Sigmoid colon (tissue), 7 donors: ENCODE data around the gene MKNK1. TPM values are rescaled to one million over a fixed set of nuclear protein-coding genes. Genes with fewer than 3 reads are reported as not detected.

ENCODE experiments used
- DNase-seq: peaks from one replicate; pipeline ENCODE4 v3.0.0-alpha.2; 2019
- H3K27ac ChIP-seq, 4 donors: fragments of 200-600 bp; sonication (generic); one replicate each; pipeline ENCODE4 v1.5.1; 2016 to 2019; ENCODE audit warnings: mild to moderate bottlenecking in 1 of 4
- H3K27me3 ChIP-seq, 3 donors: fragments of 200-600 bp; sonication (generic); one replicate each; pipeline ENCODE4 v1.5.1; 2019; ENCODE audit warnings: mild to moderate bottlenecking in 1 of 3
- H3K36me3 ChIP-seq, 4 donors: fragments of 200-600 bp; sonication (generic); one replicate each; pipeline ENCODE4 v1.5.1; 2016 to 2019
- H3K4me1 ChIP-seq, 4 donors: fragments of 200-600 bp; sonication (generic); one replicate each; pipeline ENCODE4 v1.5.1; 2017 to 2019
- H3K4me3 ChIP-seq, 4 donors: fragments of 200-600 bp; sonication (generic); one replicate each; pipeline ENCODE4 v1.5.1; 2017 to 2019; ENCODE audit warnings: mild to moderate bottlenecking in 2 of 4, moderate library complexity in 1 of 4
- H3K9me3 ChIP-seq, 4 donors: fragments of 200-600 bp in 3 of 4; sonication (generic) in 3 of 4; one replicate each; pipeline versions ENCODE4 v1.5.1 to v1.6.1; 2013 to 2019
- CTCF ChIP-seq, 4 experiments: fragments of 450-650 bp in 3 of 4; fragments of 200-600 bp in 1 of 4; IDR thresholded peaks; one replicate each; pipeline ENCODE4 v1.5.1; 2016 to 2019; ENCODE audit warnings: antibody characterized with exemption in 4 of 4, mild to moderate bottlenecking in 3 of 4, moderate library complexity in 2 of 4
- EP300 ChIP-seq, 4 donors: sonication (generic); formaldehyde crosslinking; IDR thresholded peaks; one replicate each; pipeline ENCODE4 v1.6.1; 2017; ENCODE audit warnings: antibody characterized with exemption in 4 of 4
- POLR2A ChIP-seq, 2 donors: fragments of 450-650 bp; IDR thresholded peaks; one replicate each; pipeline ENCODE4 v1.6.1; 2016; ENCODE audit warnings: antibody characterized with exemption in 2 of 2, mild to moderate bottlenecking in 2 of 2, moderate library complexity in 2 of 2
- POLR2AphosphoS5 ChIP-seq, 4 donors: sonication (generic); formaldehyde crosslinking; IDR thresholded peaks; one replicate each; pipeline ENCODE4 v1.6.1; 2017; ENCODE audit warnings: antibody characterized with exemption in 4 of 4
- WGBS, 2 donors: extraction: QIAGEN DNeasy Blood & Tissue Kit; methylation state at CpG; one replicate each; pipeline ENCODE4 v1.1.7; 2013; 5-methylcytosine and 5-hydroxymethylcytosine counted together
- intact Hi-C: fragments of 100-400 bp; cut with DNase I; formaldehyde crosslinking; loops from one replicate; pipeline ENCODE4 v1.15.1; 2023
- polyA plus RNA-seq, 3 donors: library from polyadenylated mRNA; stranded (reverse); fragments of 200-250 nt; gene quantifications; one replicate each; pipeline ENCODE4 v1.2.3, GENCODE V29; 2013
- total RNA-seq, 4 donors: library from RNA; depleted of rRNA; stranded (reverse); fragments of >200 nt; gene quantifications; one replicate each; pipeline ENCODE4 v1.1.0, GENCODE V29; 2016
- donor health status: healthy with polysubstance abuse.
- donor health status: Bipolar disorder and iron deficiency.
- donor health status: healthy.

The MKNK1 gene
- total and polyA plus RNA-seq, 7 donors: 15.0 to 54.3 (median 32.1) TPM

- H3K36me3 ChIP-seq: peaks cover 0 to 48% (median 13%) of the 10 kb centered on the region in 4 donors
- no peaks in the 10 kb centered on the region for H3K9me3 ChIP-seq
- intact Hi-C loops: no loop called here
- TF ChIP-seq POLR2AphosphoS5 (IDR thresholded peaks at IDR 0.05) (no peak), EP300 (IDR thresholded peaks at IDR 0.05) (no peak), CTCF (IDR thresholded peaks at IDR 0.05) (no peak), POLR2A (IDR thresholded peaks at IDR 0.05) (no peak)
- WGBS, 2 donors: 48 to 69% methylated on average over 2 of the region's 2 CpGs
- H3K27me3 ChIP-seq: no peaks in the 10 kb centered on the region
- peaks cover 0 to 25% (median 18%) of the 10 kb centered on the region in 4 donors for H3K4me1 ChIP-seq
- no peak for DNase-seq
- H3K27ac ChIP-seq: peak overlapping the region; percentile 15 to 67 (median 62)
- H3K4me3 ChIP-seq: no peak overlapping the region
Observed at GRCh38 chr1:46637444-46638083, 33.5 kb upstream of the MKNK1 start.

DNA sequence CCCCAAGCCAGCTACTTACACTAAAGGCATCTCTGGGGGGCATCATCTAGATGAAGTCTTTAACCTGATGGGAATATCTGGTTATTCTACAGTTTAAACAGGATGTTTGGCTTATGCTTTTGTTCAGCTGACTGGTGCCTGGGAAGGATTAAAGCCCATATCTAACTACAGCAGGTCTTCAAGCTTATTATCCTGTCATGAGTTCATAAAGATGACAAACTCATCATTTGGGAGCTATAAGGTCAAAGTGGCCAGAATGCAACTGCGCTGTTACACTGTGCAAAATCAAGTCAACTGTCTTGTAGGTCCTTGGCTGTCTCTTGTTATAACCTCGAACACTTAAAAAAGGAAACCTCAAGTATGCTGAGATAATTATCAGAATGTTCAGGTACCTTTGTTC lies 31.1 kb upstream of the MKNK1 start:
- Histone ChIP-seq H3K4me3 (no peak overlapping the region), H3K27me3 (no peaks in the 10 kb centered on the region), H3K27ac (no peak overlapping the region), H3K9me3 (no peaks in the 10 kb centered on the region), H3K4me1 (peaks cover 0 to 20% (median 13%) of the 10 kb centered on the region in 4 donors), H3K36me3 (peaks cover 0 to 58% (median 16%) of the 10 kb centered on the region in 4 donors)
- no peak for DNase-seq
- 92 to 98% methylated on average over 2 of the region's 2 CpGs for WGBS, 2 donors
- intact Hi-C loops: no loop called here
- TF ChIP-seq POLR2A (IDR thresholded peaks at IDR 0.05) (no peak), EP300 (IDR thresholded peaks at IDR 0.05) (no peak), POLR2AphosphoS5 (IDR thresholded peaks at IDR 0.05) (no peak), CTCF (IDR thresholded peaks at IDR 0.05) (no peak)

DNA sequence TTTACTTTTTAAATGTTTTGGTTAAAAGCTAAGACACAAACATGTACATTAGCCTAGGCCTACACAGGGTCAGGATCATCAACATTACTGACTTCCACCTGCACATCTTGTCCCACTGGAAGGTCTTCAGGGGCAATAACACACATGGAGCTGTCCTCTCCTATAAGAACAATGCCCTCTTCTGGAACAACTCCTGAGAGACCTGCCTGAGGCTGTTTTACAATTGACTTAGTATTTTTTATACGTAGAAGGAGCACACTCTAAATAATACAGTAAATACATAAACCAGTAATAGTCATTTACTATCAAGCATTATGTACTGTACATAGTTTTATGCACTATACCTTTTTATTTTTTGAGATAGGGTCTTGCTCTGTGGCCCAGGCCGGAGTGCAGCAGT lies 26.7 kb upstream of the MKNK1 start:
- WGBS, 2 donors: 87 to 90% methylated on average over 2 of the region's 2 CpGs
- intact Hi-C loops: no loop called here
- DNase-seq: no peak
- Histone ChIP-seq H3K4me3 (no peak overlapping the region), H3K4me1 (no peaks in the 10 kb centered on the region), H3K27me3 (no peaks in the 10 kb centered on the region), H3K9me3 (no peaks in the 10 kb centered on the region), H3K27ac (no peak overlapping the region), H3K36me3 (peaks cover 0 to 56% (median 15%) of the 10 kb centered on the region in 4 donors)
- TF ChIP-seq CTCF (IDR thresholded peaks at IDR 0.05) (no peak), EP300 (IDR thresholded peaks at IDR 0.05) (no peak), POLR2A (IDR thresholded peaks at IDR 0.05) (no peak), POLR2AphosphoS5 (IDR thresholded peaks at IDR 0.05) (no peak)

GRCh38 chr1:46623743-46624644 lies 19.9 kb upstream of the MKNK1 start:
- 86 to 92% methylated on average over 4 of the region's 4 CpGs for WGBS, 2 donors
- no peak for DNase-seq
- Histone ChIP-seq H3K4me1 (peaks cover 0 to 5% (median 0%) of the 10 kb centered on the region in 4 donors), H3K36me3 (no peaks in the 10 kb centered on the region), H3K4me3 (no peak overlapping the region), H3K9me3 (no peaks in the 10 kb centered on the region), H3K27me3 (no peaks in the 10 kb centered on the region), H3K27ac (no peak overlapping the region)
- intact Hi-C loops: no loop called here
- no peak for TF ChIP-seq EP300 (IDR thresholded peaks at IDR 0.05)
- no peak for TF ChIP-seq CTCF (IDR thresholded peaks at IDR 0.05)
- TF ChIP-seq POLR2AphosphoS5 (IDR thresholded peaks at IDR 0.05): no peak
- TF ChIP-seq POLR2A (IDR thresholded peaks at IDR 0.05): no peak
